Ectodermal cell (in vitro differentiated cells): ENCODE measurements around the gene FNDC7.
"Not testable (repeated sequence)": the region's sequence is repeated elsewhere in the genome, so short reads cannot be mapped to it uniquely, and the experiment has no call there.

Experiments used
- H3K27ac ChIP-seq: 2 replicates; pipeline ENCODE4 v1.7.0; 2013; ENCODE audit warnings: mild to moderate bottlenecking, low read depth, low read length; ENCODE audit not compliant: insufficient read depth, poor library complexity, severe bottlenecking
- H3K27me3 ChIP-seq: 2 replicates; pipeline ENCODE4 v1.7.0; 2013; ENCODE audit warnings: mild to moderate bottlenecking, low read length; ENCODE audit not compliant: insufficient read depth, control insufficient read depth, poor library complexity, severe bottlenecking
- H3K36me3 ChIP-seq: one replicate; pipeline ENCODE4 v1.7.0; 2013; ENCODE audit warnings: low read length; ENCODE audit not compliant: control insufficient read depth, insufficient read depth
- H3K4me1 ChIP-seq: one replicate; pipeline ENCODE4 v1.7.0; 2013; ENCODE audit warnings: low read length; ENCODE audit not compliant: control insufficient read depth, insufficient read depth
- H3K4me3 ChIP-seq: 2 replicates; pipeline ENCODE4 v1.7.0; 2013; ENCODE audit warnings: low read depth, low read length, control low read depth; ENCODE audit not compliant: insufficient read depth
- H3K9me3 ChIP-seq: 2 replicates; pipeline ENCODE4 v1.7.0; 2013; ENCODE audit warnings: mild to moderate bottlenecking, low read length, moderate library complexity; ENCODE audit not compliant: control insufficient read depth
- WGBS, 2 experiments: methylation state at CpG; one replicate each; pipeline ENCODE4 v1.1.7; 2013; ENCODE audit warnings: missing lambda C conversion rate in 2 of 2; 5-methylcytosine and 5-hydroxymethylcytosine counted together

FNDC7 gene

GRCh38 chr1:108777839-108778238 is 65.1 kb downstream of the FNDC7 start:
- Histone ChIP-seq H3K27ac (no peak overlapping the region), H3K9me3 (no peaks in the 10 kb centered on the region), H3K4me1 (no peaks in the 10 kb centered on the region), H3K36me3 (peaks cover 26% of the 10 kb centered on the region), H3K4me3 (no peak overlapping the region), H3K27me3 (no peaks in the 10 kb centered on the region)

DNA sequence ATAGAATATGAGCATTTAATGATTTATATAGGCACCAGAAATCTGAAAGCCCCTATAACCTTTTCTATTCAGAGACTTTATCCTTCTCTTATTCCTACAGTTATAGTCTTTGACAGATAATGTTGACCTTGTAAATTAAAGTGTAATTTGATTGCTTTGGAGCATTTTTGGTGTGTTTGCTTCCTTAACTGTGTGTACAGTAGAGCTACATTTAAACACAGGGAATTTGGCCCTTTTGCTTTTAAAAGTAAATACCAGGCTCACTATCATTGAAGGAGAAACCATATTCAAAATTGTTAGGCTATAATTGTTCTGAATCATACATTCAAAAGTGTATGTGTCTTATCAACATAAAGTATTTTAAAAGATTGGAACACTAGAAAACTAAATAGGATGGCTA is 66.7 kb downstream of the FNDC7 start:
- Histone ChIP-seq H3K36me3 (peaks cover 31% of the 10 kb centered on the region), H3K27ac (no peak overlapping the region), H3K9me3 (no peaks in the 10 kb centered on the region), H3K4me3 (no peak overlapping the region), H3K27me3 (no peaks in the 10 kb centered on the region), H3K4me1 (no peaks in the 10 kb centered on the region)

- H3K4me1 ChIP-seq, result no peaks in the 10 kb centered on the region
- no peaks in the 10 kb centered on the region for H3K27me3 ChIP-seq
- H3K36me3 ChIP-seq, result peaks cover 37% of the 10 kb centered on the region
- peaks cover 2% of the 10 kb centered on the region for H3K9me3 ChIP-seq
- 100% methylated on average over 1 to 3 of the region's 3 CpGs for WGBS, 2 experiments
- H3K27ac ChIP-seq, result no peak overlapping the region
- H3K4me3 ChIP-seq, result no peak overlapping the region
Measured at GRCh38 chr1:108780937-108781574, 68.3 kb downstream of the FNDC7 start.

DNA sequence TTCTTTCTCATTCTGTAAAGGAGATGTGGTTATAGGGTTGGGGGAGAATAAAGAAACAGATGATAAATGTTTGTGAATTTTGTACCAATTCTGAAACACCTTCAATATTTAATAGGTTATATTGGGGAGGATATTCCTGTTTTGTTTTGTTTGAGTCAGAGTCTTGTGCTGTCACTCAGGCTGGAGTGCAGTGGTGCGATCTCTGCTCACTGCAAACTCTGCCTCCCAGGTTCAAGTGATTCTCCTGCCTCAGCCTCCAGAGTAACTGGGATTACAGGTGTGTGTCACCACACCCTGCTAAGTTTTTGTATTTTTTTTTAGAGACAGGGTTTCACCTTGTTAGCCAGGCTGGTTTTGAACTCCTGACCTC is 68.9 kb downstream of the FNDC7 start:
- H3K9me3 ChIP-seq, H3K4me3 ChIP-seq, H3K4me1 ChIP-seq, H3K27me3 ChIP-seq, H3K27ac ChIP-seq: not testable (repeated sequence)
- WGBS, 2 experiments, result 84 to 93% methylated on average over 1 of the region's 1 CpG
- H3K36me3 ChIP-seq, result peaks cover 42% of the 10 kb centered on the region

DNA sequence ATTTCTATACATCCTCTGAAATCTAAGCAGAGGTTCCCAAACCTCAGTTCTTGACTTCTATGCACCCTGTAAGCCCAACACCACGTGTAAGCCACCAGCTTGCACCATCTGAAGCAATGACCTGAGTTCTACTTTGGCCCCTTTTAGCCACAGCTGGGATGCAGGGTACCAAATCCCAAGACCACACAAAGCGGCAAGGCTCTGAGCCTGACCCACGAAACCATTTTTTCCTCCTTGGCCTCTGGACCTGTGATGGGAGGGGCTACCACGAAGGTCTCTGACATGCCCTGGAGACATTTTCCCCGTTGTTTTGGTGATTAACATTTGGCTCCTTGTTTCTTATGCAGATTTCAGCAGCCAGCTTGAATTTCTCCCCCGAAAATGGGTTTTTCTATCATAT is 72.6 kb downstream of the FNDC7 start:
- H3K4me3 ChIP-seq, result no peak overlapping the region
- peaks cover 2% of the 10 kb centered on the region for H3K9me3 ChIP-seq
- 95 to 96% methylated on average over 6 of the region's 6 CpGs for WGBS, 2 experiments
- no peaks in the 10 kb centered on the region for H3K4me1 ChIP-seq
- H3K27me3 ChIP-seq, result no peaks in the 10 kb centered on the region
- no peak overlapping the region for H3K27ac ChIP-seq
- H3K36me3 ChIP-seq, result peaks cover 36% of the 10 kb centered on the region

- H3K9me3 ChIP-seq, result peaks cover 2% of the 10 kb centered on the region
- WGBS, 2 experiments, result 88 to 100% methylated on average over 2 of the region's 2 CpGs
- H3K27ac ChIP-seq, result no peak overlapping the region
- H3K4me1 ChIP-seq, result no peaks in the 10 kb centered on the region
- peaks cover 36% of the 10 kb centered on the region for H3K36me3 ChIP-seq
- no peaks in the 10 kb centered on the region for H3K27me3 ChIP-seq
- no peak overlapping the region for H3K4me3 ChIP-seq
Measured at GRCh38 chr1:108785880-108786279, 73.2 kb downstream of the FNDC7 start.

- WGBS, 2 experiments, result 91% methylated on average over 1 of the region's 1 CpG
- Histone ChIP-seq H3K27ac (no peak overlapping the region), H3K27me3 (no peaks in the 10 kb centered on the region), H3K9me3 (peaks cover 3% of the 10 kb centered on the region), H3K36me3 (peaks cover 10% of the 10 kb centered on the region), H3K4me3 (no peak overlapping the region), H3K4me1 (no peaks in the 10 kb centered on the region)
Measured at GRCh38 chr1:108791790-108792189, 79.1 kb downstream of the FNDC7 start.
